Brain microvascular endothelial cell (primary cell): ENCODE results near the gene TARP.
"Not testable (repeated sequence)": the region's sequence is repeated elsewhere in the genome, so short reads cannot be mapped to it uniquely, and the experiment has no call there.

ENCODE experiments used
- DNase-seq: peaks from one replicate; pipeline ENCODE4 v3.0.0-alpha.2; 2020
- H3K27ac ChIP-seq: fragments of 250-450 bp; sonication (Bioruptor Pico); 2 replicates; pipeline ENCODE4 v1.5.1; 2020; ENCODE audit warnings: mild to moderate bottlenecking, moderate library complexity
- H3K27me3 ChIP-seq: fragments of 250-450 bp; sonication (Bioruptor Pico); replicated peaks from 2 replicates; pipeline ENCODE4 v1.5.1; 2020; ENCODE audit warnings: mild to moderate bottlenecking
- H3K36me3 ChIP-seq: fragments of 250-450 bp; sonication (Bioruptor Pico); replicated peaks from 2 replicates; pipeline ENCODE4 v1.5.1; 2020; ENCODE audit warnings: mild to moderate bottlenecking
- H3K4me3 ChIP-seq: 2 replicates; pipeline ENCODE4 v1.5.1; 2011; ENCODE audit warnings: low read depth, mild to moderate bottlenecking, control low read depth, low read length, moderate library complexity
- CTCF ChIP-seq: IDR thresholded peaks from 2 replicates; pipeline ENCODE4 v1.5.1; 2011; ENCODE audit warnings: low read depth, mild to moderate bottlenecking, moderate library complexity, low read length, control low read depth, inconsistent platforms; ENCODE audit errors: missing control alignments
- in situ Hi-C: cut with HindIII; loops from 2 replicates; pipeline ENCODE4 v1.10.0; 2017; ENCODE audit warnings: low sequenced_read_pairs, low pct_ligation_motif_present

Gene TARP

GRCh38 chr7:38244516-38244915 is 28.9 kb downstream of the TARP start:
- Histone ChIP-seq H3K27ac (no peak overlapping the region), H3K27me3 (no peaks in the 10 kb centered on the region), H3K36me3 (no peaks in the 10 kb centered on the region), H3K4me3 (no peak overlapping the region)
- TF ChIP-seq CTCF, result no peak
- no peak for DNase-seq
- in situ Hi-C loops, result no loop called here

- H3K27ac ChIP-seq, in situ Hi-C loops, H3K36me3 ChIP-seq, H3K4me3 ChIP-seq, DNase-seq, H3K27me3 ChIP-seq: not testable (repeated sequence)
Observed at GRCh38 chr7:38243345-38243744, 30.1 kb downstream of the TARP start.

- TF ChIP-seq CTCF, result no peak
- in situ Hi-C loops, result no loop called here
- H3K27ac ChIP-seq, result no peak overlapping the region
- H3K27me3 ChIP-seq, result no peaks in the 10 kb centered on the region
- no peak for DNase-seq
- H3K4me3 ChIP-seq, result no peak overlapping the region
- no peaks in the 10 kb centered on the region for H3K36me3 ChIP-seq
Observed at GRCh38 chr7:38242814-38243213, 30.6 kb downstream of the TARP start.

- no peak for TF ChIP-seq CTCF
Observed at GRCh38 chr7:38241071-38241470, 32.4 kb downstream of the TARP start.

GRCh38 chr7:38239129-38239528 is 34.3 kb downstream of the TARP start:
- H3K27ac ChIP-seq, in situ Hi-C loops, H3K27me3 ChIP-seq, H3K4me3 ChIP-seq, H3K36me3 ChIP-seq, DNase-seq: not testable (repeated sequence)

More at GRCh38 chr7:38241071-38241470, 32.4 kb downstream of the TARP start:
- Histone ChIP-seq H3K4me3 (no peak overlapping the region), H3K27me3 (no peaks in the 10 kb centered on the region), H3K36me3 (no peaks in the 10 kb centered on the region), H3K27ac (no peak overlapping the region)
- DNase-seq, result no peak
- in situ Hi-C loops, result no loop called here

GRCh38 chr7:38235606-38236005 is 37.8 kb downstream of the TARP start:
- TF ChIP-seq CTCF, result no peak
- H3K36me3 ChIP-seq, result peaks cover 9% of the 10 kb centered on the region
- no peak overlapping the region for H3K4me3 ChIP-seq
- in situ Hi-C loops, result no loop called here
- no peak for DNase-seq
- no peaks in the 10 kb centered on the region for H3K27me3 ChIP-seq
- H3K27ac ChIP-seq, result no peak overlapping the region

- H3K36me3 ChIP-seq, result peaks cover 12% of the 10 kb centered on the region
- H3K27ac ChIP-seq, H3K4me3 ChIP-seq, H3K27me3 ChIP-seq, in situ Hi-C loops, DNase-seq: not testable (repeated sequence)
Observed at GRCh38 chr7:38234759-38235158, 38.7 kb downstream of the TARP start.
